GM23338 (cell line): ENCODE results near the gene SYNE4. TPM values are rescaled to one million over a fixed set of nuclear protein-coding genes. Genes with fewer than 3 reads are reported as not detected.

Experiments
- ATAC-seq: fragments of 200-7000 bp; cut with Tn5 transposase; 3 replicates; pipeline ENCODE4 v1.9.1; 2020
- DNase-seq: peaks from one replicate; pipeline ENCODE4 v3.0.0-alpha.2; 2015; ENCODE audit warnings: low spot score
- H2AFZ ChIP-seq: fragments of 200-600 bp; sonication (generic); 2 replicates; pipeline ENCODE4 v1.8.0; 2016; ENCODE audit warnings: antibody characterized with exemption, mild to moderate bottlenecking, moderate library complexity
- H3F3A ChIP-seq: fragments of 200-600 bp; sonication (generic); replicated peaks from 2 replicates; pipeline ENCODE4 v1.8.0; 2017; ENCODE audit warnings: antibody characterized with exemption, mixed run types, low read depth
- H3K27ac ChIP-seq: fragments of 200-600 bp; sonication (generic); 2 replicates; pipeline ENCODE4 v1.6.1; 2016; ENCODE audit warnings: low read depth
- H3K27me3 ChIP-seq: fragments of 200-600 bp; sonication (generic); 2 replicates; pipeline ENCODE4 v1.8.0; 2016; ENCODE audit warnings: mild to moderate bottlenecking, mixed run types, moderate library complexity; ENCODE audit not compliant: insufficient read depth
- H3K36me3 ChIP-seq: fragments of 200-600 bp; sonication (generic); 2 replicates; pipeline ENCODE4 v1.8.0; 2016; ENCODE audit warnings: mild to moderate bottlenecking; ENCODE audit not compliant: insufficient read depth
- H3K4me1 ChIP-seq: fragments of 200-600 bp; sonication (generic); 2 replicates; pipeline ENCODE4 v1.8.0; 2016; ENCODE audit warnings: mild to moderate bottlenecking, moderate library complexity; ENCODE audit not compliant: insufficient read depth
- H3K4me2 ChIP-seq: fragments of 200-600 bp; sonication (generic); 2 replicates; pipeline ENCODE4 v1.7.1; 2017; ENCODE audit warnings: mixed run types
- H3K4me3 ChIP-seq: fragments of 200-600 bp; sonication (generic); 2 replicates; pipeline ENCODE4 v1.6.1; 2016; ENCODE audit warnings: mixed run types
- H3K79me2 ChIP-seq: fragments of 200-600 bp; sonication (generic); replicated peaks from 2 replicates; pipeline ENCODE4 v1.8.0; 2017; ENCODE audit warnings: mild to moderate bottlenecking; ENCODE audit not compliant: insufficient read depth
- H3K9me2 ChIP-seq: fragments of 200-600 bp; sonication (generic); 2 replicates; pipeline ENCODE4 v1.8.0; 2017; ENCODE audit not compliant: insufficient read depth
- H4K20me1 ChIP-seq: fragments of 200-600 bp; sonication (generic); replicated peaks from 2 replicates; pipeline ENCODE4 v1.8.0; 2017; ENCODE audit warnings: mild to moderate bottlenecking; ENCODE audit not compliant: insufficient read depth
- H3K27ac Mint-ChIP-seq: 2 replicates; pipeline ENCODE4 v1.8.0; 2020; ENCODE audit warnings: inconsistent platforms, mild to moderate bottlenecking, moderate library complexity, mixed read lengths
- H3K27me3 Mint-ChIP-seq: 3 replicates; pipeline ENCODE4 v1.8.0; 2022; ENCODE audit warnings: low read depth, mild to moderate bottlenecking, moderate library complexity, mixed read lengths, inconsistent platforms; ENCODE audit not compliant: insufficient read depth, poor library complexity
- H3K36me3 Mint-ChIP-seq: 3 replicates; pipeline ENCODE4 v1.8.0; 2021; ENCODE audit warnings: low read depth, mild to moderate bottlenecking, inconsistent platforms, moderate library complexity, mixed read lengths
- H3K4me1 Mint-ChIP-seq: 3 replicates; pipeline ENCODE4 v1.8.0; 2020; ENCODE audit warnings: mild to moderate bottlenecking, inconsistent platforms, mixed read lengths
- H3K4me3 Mint-ChIP-seq: 3 replicates; pipeline ENCODE4 v1.8.0; 2021; ENCODE audit warnings: moderate library complexity, mild to moderate bottlenecking, inconsistent platforms, mixed read lengths
- H3K9me3 Mint-ChIP-seq: 3 replicates; pipeline ENCODE4 v1.8.0; 2020; ENCODE audit warnings: moderate library complexity, mild to moderate bottlenecking, inconsistent platforms, mixed read lengths
- CREB1 ChIP-seq: fragments of 250-450 bp; sonication (Bioruptor Pico); IDR thresholded peaks from 2 replicates; pipeline ENCODE4 v1.5.0; 2020; ENCODE audit warnings: low read depth, mild to moderate bottlenecking, moderate library complexity
- EZH2 ChIP-seq: fragments of 200-600 bp; sonication (generic); IDR thresholded peaks from one replicate; pipeline ENCODE4 v1.8.0; 2017; ENCODE audit warnings: antibody characterized with exemption, mild to moderate bottlenecking, low read depth; ENCODE audit not compliant: unreplicated experiment
- EZH2phosphoT487 ChIP-seq: fragments of 200-600 bp; sonication (generic); IDR thresholded peaks from one replicate; pipeline ENCODE4 v1.8.1; 2018; ENCODE audit warnings: antibody characterized with exemption; ENCODE audit not compliant: unreplicated experiment
- JUNB ChIP-seq: IDR thresholded peaks from one replicate; pipeline ENCODE4 v1.6.1; 2016; ENCODE audit warnings: antibody characterized with exemption; ENCODE audit not compliant: unreplicated experiment
- NANOG ChIP-seq: IDR thresholded peaks from 2 replicates; pipeline ENCODE4 v1.6.1; 2016; ENCODE audit warnings: antibody characterized with exemption, borderline replicate concordance
- POLR2AphosphoS5 ChIP-seq: IDR thresholded peaks from 2 replicates; pipeline ENCODE4 v1.6.1; 2016; ENCODE audit warnings: antibody characterized with exemption, low read depth
- STAT1 ChIP-seq: IDR thresholded peaks from one replicate; pipeline ENCODE4 v1.6.1; 2016; ENCODE audit warnings: antibody characterized with exemption; ENCODE audit not compliant: unreplicated experiment
- ZNF114 ChIP-seq: fragments of 250-450 bp; sonication (Bioruptor Pico); IDR thresholded peaks from 2 replicates; pipeline ENCODE4 v1.5.0; 2020; ENCODE audit warnings: mild to moderate bottlenecking, moderate library complexity
- ZNF331 ChIP-seq: fragments of 250-450 bp; sonication (Bioruptor Pico); IDR thresholded peaks from 2 replicates; pipeline ENCODE4 v1.5.0; 2020; ENCODE audit warnings: low read depth, mild to moderate bottlenecking, moderate library complexity
- ZNF462 ChIP-seq: fragments of 250-450 bp; sonication (Bioruptor Pico); IDR thresholded peaks from 2 replicates; pipeline ENCODE4 v1.5.0; 2020; ENCODE audit warnings: mild to moderate bottlenecking, moderate library complexity
- polyA plus RNA-seq: library from polyadenylated mRNA; unstranded; fragments of >200 nt; fragmentation: Nextera tagmentation; extraction: Ambion mirVana; gene quantifications from 2 replicates; pipeline ENCODE4 v1.2.1, GENCODE V29; 2016
- total RNA-seq: library from RNA; depleted of rRNA; stranded (reverse); fragments of >200 nt; shearing (Covaris generic); gene quantifications from 2 replicates; pipeline ENCODE4 v1.2.3, GENCODE V29; 2014
- TF ChIP-seq, protein P1 (sequence below), 2 experiments: fragments of 200-600 bp in 1 of 2; sonication (generic) in 1 of 2; conservative IDR thresholded peaks; 2 replicates each; pipeline versions ENCODE4 v1.5.1 to v1.6.1; 2016 to 2017; ENCODE audit warnings: antibody characterized with exemption in 2 of 2, low read depth in 2 of 2, mild to moderate bottlenecking in 2 of 2, moderate library complexity in 1 of 2
- TF ChIP-seq, protein P2 (sequence below): IDR thresholded peaks from one replicate; pipeline ENCODE4 v1.6.1; 2018; ENCODE audit warnings: antibody characterized with exemption; ENCODE audit not compliant: unreplicated experiment
- TF ChIP-seq, protein P3 (sequence below): IDR thresholded peaks from 2 replicates; pipeline ENCODE4 v1.6.1; 2016; ENCODE audit warnings: antibody characterized with exemption

Gene SYNE4
- total and polyA plus RNA-seq, 2 experiments from 2014 or later = 26.1 to 49.8 TPM

- no peak for DNase-seq
- Mint-ChIP-seq H3K27me3 (peaks cover 4% of the 10 kb centered on the region), H3K27ac (no peak overlapping the region), H3K9me3 (no peaks in the 10 kb centered on the region), H3K4me1 (peaks cover 15% of the 10 kb centered on the region), H3K4me3 (no peak overlapping the region), H3K36me3 (peaks cover 26% of the 10 kb centered on the region)
- Histone ChIP-seq H3K79me2 (0 out of 2 replicates have a peak, but pooled peaks cover 5% of the 10 kb centered on the region), H3K27ac (no peak overlapping the region), H3K4me1 (peaks cover 6% of the 10 kb centered on the region; the same call in 1 of the 2 replicates), H3K4me3 (no peak overlapping the region), H3F3A (no peaks in the 10 kb centered on the region), H3K4me2 (no peak overlapping the region), H3K27me3 (no peaks in the 10 kb centered on the region), H2AFZ (no peak overlapping the region), H4K20me1 (peaks cover 6% of the 10 kb centered on the region; the same call in 1 of the 2 replicates), H3K9me2 (no peaks in the 10 kb centered on the region), H3K36me3 (no peaks in the 10 kb centered on the region; the same call in 1 of the 2 replicates)
- TF ChIP-seq EZH2 (no peak), ZNF462 (CRISPR knock-in tag) (no peak), JUNB (no peak), EZH2phosphoT487 (no peak), CREB1 (no peak), POLR2AphosphoS5 (no peak), NANOG (no peak), STAT1 (no peak), ZNF114 (CRISPR knock-in tag) (no peak), ZNF331 (CRISPR knock-in tag) (no peak)
- TF ChIP-seq, protein P1, sequence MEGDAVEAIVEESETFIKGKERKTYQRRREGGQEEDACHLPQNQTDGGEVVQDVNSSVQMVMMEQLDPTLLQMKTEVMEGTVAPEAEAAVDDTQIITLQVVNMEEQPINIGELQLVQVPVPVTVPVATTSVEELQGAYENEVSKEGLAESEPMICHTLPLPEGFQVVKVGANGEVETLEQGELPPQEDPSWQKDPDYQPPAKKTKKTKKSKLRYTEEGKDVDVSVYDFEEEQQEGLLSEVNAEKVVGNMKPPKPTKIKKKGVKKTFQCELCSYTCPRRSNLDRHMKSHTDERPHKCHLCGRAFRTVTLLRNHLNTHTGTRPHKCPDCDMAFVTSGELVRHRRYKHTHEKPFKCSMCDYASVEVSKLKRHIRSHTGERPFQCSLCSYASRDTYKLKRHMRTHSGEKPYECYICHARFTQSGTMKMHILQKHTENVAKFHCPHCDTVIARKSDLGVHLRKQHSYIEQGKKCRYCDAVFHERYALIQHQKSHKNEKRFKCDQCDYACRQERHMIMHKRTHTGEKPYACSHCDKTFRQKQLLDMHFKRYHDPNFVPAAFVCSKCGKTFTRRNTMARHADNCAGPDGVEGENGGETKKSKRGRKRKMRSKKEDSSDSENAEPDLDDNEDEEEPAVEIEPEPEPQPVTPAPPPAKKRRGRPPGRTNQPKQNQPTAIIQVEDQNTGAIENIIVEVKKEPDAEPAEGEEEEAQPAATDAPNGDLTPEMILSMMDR (conservative IDR thresholded peaks at IDR 0.05; ENCODE audit: low read depth in 2 of 2) = no peak
- TF ChIP-seq, protein P2, sequence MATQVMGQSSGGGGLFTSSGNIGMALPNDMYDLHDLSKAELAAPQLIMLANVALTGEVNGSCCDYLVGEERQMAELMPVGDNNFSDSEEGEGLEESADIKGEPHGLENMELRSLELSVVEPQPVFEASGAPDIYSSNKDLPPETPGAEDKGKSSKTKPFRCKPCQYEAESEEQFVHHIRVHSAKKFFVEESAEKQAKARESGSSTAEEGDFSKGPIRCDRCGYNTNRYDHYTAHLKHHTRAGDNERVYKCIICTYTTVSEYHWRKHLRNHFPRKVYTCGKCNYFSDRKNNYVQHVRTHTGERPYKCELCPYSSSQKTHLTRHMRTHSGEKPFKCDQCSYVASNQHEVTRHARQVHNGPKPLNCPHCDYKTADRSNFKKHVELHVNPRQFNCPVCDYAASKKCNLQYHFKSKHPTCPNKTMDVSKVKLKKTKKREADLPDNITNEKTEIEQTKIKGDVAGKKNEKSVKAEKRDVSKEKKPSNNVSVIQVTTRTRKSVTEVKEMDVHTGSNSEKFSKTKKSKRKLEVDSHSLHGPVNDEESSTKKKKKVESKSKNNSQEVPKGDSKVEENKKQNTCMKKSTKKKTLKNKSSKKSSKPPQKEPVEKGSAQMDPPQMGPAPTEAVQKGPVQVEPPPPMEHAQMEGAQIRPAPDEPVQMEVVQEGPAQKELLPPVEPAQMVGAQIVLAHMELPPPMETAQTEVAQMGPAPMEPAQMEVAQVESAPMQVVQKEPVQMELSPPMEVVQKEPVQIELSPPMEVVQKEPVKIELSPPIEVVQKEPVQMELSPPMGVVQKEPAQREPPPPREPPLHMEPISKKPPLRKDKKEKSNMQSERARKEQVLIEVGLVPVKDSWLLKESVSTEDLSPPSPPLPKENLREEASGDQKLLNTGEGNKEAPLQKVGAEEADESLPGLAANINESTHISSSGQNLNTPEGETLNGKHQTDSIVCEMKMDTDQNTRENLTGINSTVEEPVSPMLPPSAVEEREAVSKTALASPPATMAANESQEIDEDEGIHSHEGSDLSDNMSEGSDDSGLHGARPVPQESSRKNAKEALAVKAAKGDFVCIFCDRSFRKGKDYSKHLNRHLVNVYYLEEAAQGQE = no peak
- TF ChIP-seq, protein P3, sequence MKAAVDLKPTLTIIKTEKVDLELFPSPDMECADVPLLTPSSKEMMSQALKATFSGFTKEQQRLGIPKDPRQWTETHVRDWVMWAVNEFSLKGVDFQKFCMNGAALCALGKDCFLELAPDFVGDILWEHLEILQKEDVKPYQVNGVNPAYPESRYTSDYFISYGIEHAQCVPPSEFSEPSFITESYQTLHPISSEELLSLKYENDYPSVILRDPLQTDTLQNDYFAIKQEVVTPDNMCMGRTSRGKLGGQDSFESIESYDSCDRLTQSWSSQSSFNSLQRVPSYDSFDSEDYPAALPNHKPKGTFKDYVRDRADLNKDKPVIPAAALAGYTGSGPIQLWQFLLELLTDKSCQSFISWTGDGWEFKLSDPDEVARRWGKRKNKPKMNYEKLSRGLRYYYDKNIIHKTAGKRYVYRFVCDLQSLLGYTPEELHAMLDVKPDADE = no peak
- ATAC-seq = no peak
Measured at GRCh38 chr19:36019061-36019670, 10.6 kb upstream of the SYNE4 start.
